Renal cortex interstitium (tissue), 15 donors: ENCODE results near the gene COX6A1. TPM values are rescaled to one million over a fixed set of nuclear protein-coding genes. Genes with fewer than 3 reads are reported as not detected.

Experiments
- DNase-seq, 11 donors: peaks; one replicate each; pipeline ENCODE4 v3.0.0-alpha.2; 2013; ENCODE audit warnings: low read depth in 9 of 11, low spot score in 4 of 11; ENCODE audit errors: extremely low read depth in 1 of 11
- long read RNA-seq, 16 experiments: transcript quantifications; one replicate each; lab custom pipeline, GENCODE V29; 2026
- polyA plus RNA-seq, 3 donors: library from polyadenylated mRNA; unstranded; fragments of 120-200 nt; gene quantifications; one replicate each; pipeline ENCODE4 v1.2.1, GENCODE V29; 2013; ENCODE audit not compliant: insufficient read length in 3 of 3

COX6A1 gene
- polyA plus RNA-seq = 100 to 1,000 TPM; 293 to 337 (median 296) TPM
- long read RNA-seq, donor 1, transcript COX6A1-203 (2 exons, 572 nt) = minor isoform, 8 of 261 reads
- long read RNA-seq, donor 1, transcript COX6A1-202 (1 exons, 767 nt) = minor isoform, 9 of 261 reads
- long read RNA-seq, donor 1, transcript COX6A1-201 (3 exons, 572 nt) = major isoform, 235 of 261 reads
- long read RNA-seq, donor 1, partial matches to known transcripts = 9 of 261 reads
- long read RNA-seq, donor 1, other reads (novel, unspliced or antisense) = 0 of 261 reads
- long read RNA-seq, donor 2, transcript COX6A1-201 (3 exons, 572 nt) = major isoform, 198 of 231 reads
- long read RNA-seq, donor 2, transcript COX6A1-203 (2 exons, 572 nt) = minor isoform, 8 of 231 reads
- long read RNA-seq, donor 2, transcript COX6A1-202 (1 exons, 767 nt) = minor isoform, 13 of 231 reads
- long read RNA-seq, donor 2, partial matches to known transcripts = 12 of 231 reads
- long read RNA-seq, donor 2, other reads (novel, unspliced or antisense) = 0 of 231 reads
- long read RNA-seq, donor 3, transcript COX6A1-203 (2 exons, 572 nt) = minor isoform, 8 of 501 reads
- long read RNA-seq, donor 3, transcript COX6A1-202 (1 exons, 767 nt) = minor isoform, 11 of 501 reads
- long read RNA-seq, donor 3, transcript COX6A1-201 (3 exons, 572 nt) = major isoform, 463 of 501 reads
- long read RNA-seq, donor 3, partial matches to known transcripts = 19 of 501 reads
- long read RNA-seq, donor 3, other reads (novel, unspliced or antisense) = 0 of 501 reads
- long read RNA-seq, donor 4, transcript COX6A1-203 (2 exons, 572 nt) = minor isoform, 8 of 323 reads
- long read RNA-seq, donor 4, transcript COX6A1-201 (3 exons, 572 nt) = major isoform, 291 of 323 reads
- long read RNA-seq, donor 4, transcript COX6A1-202 (1 exons, 767 nt) = minor isoform, 15 of 323 reads
- long read RNA-seq, donor 4, partial matches to known transcripts = 9 of 323 reads
- long read RNA-seq, donor 4, other reads (novel, unspliced or antisense) = 0 of 323 reads
- long read RNA-seq, donor 5 = 0 reads
- long read RNA-seq, donor 6, transcript COX6A1-202 (1 exons, 767 nt) = minor isoform, 14 of 346 reads
- long read RNA-seq, donor 6, transcript COX6A1-203 (2 exons, 572 nt) = minor isoform, 9 of 346 reads
- long read RNA-seq, donor 6, transcript COX6A1-201 (3 exons, 572 nt) = major isoform, 323 of 346 reads
- long read RNA-seq, donor 6, partial matches to known transcripts = 0 of 346 reads
- long read RNA-seq, donor 6, other reads (novel, unspliced or antisense) = 0 of 346 reads
- long read RNA-seq, donor 7, transcript COX6A1-203 (2 exons, 572 nt) = minor isoform, 9 of 482 reads
- long read RNA-seq, donor 7, transcript COX6A1-201 (3 exons, 572 nt) = major isoform, 455 of 482 reads
- long read RNA-seq, donor 7, transcript COX6A1-202 (1 exons, 767 nt) = minor isoform, 8 of 482 reads
- long read RNA-seq, donor 7, partial matches to known transcripts = 10 of 482 reads
- long read RNA-seq, donor 7, other reads (novel, unspliced or antisense) = 0 of 482 reads
- long read RNA-seq, donor 8, transcript COX6A1-203 (2 exons, 572 nt) = minor isoform, 5 of 806 reads
- long read RNA-seq, donor 8, transcript COX6A1-201 (3 exons, 572 nt) = major isoform, 770 of 806 reads
- long read RNA-seq, donor 8, transcript COX6A1-202 (1 exons, 767 nt) = minor isoform, 20 of 806 reads
- long read RNA-seq, donor 8, partial matches to known transcripts = 11 of 806 reads
- long read RNA-seq, donor 8, other reads (novel, unspliced or antisense) = 0 of 806 reads
- long read RNA-seq, donor 9, transcript COX6A1-202 (1 exons, 767 nt) = minor isoform, 7 of 372 reads
- long read RNA-seq, donor 9, transcript COX6A1-201 (3 exons, 572 nt) = major isoform, 362 of 372 reads
- long read RNA-seq, donor 9, partial matches to known transcripts = 0 of 372 reads
- long read RNA-seq, donor 9, other reads (novel, unspliced or antisense) = 0 of 372 reads
- long read RNA-seq, donor 10, transcript COX6A1-202 (1 exons, 767 nt) = minor isoform, 16 of 514 reads
- long read RNA-seq, donor 10, transcript COX6A1-203 (2 exons, 572 nt) = minor isoform, 8 of 514 reads
- long read RNA-seq, donor 10, transcript COX6A1-201 (3 exons, 572 nt) = major isoform, 435 of 514 reads
- long read RNA-seq, donor 10, partial matches to known transcripts = 36 of 514 reads
- long read RNA-seq, donor 10, other reads (novel, unspliced or antisense) = 19 of 514 reads
- long read RNA-seq, donor 11, transcript COX6A1-201 (3 exons, 572 nt) = major isoform, 262 of 266 reads
- long read RNA-seq, donor 11, partial matches to known transcripts = 0 of 266 reads
- long read RNA-seq, donor 11, other reads (novel, unspliced or antisense) = 0 of 266 reads
- long read RNA-seq, donor 12, transcript COX6A1-203 (2 exons, 572 nt) = minor isoform, 5 of 201 reads
- long read RNA-seq, donor 12, transcript COX6A1-202 (1 exons, 767 nt) = minor isoform, 8 of 201 reads
- long read RNA-seq, donor 12, transcript COX6A1-201 (3 exons, 572 nt) = major isoform, 188 of 201 reads
- long read RNA-seq, donor 12, partial matches to known transcripts = 0 of 201 reads
- long read RNA-seq, donor 12, other reads (novel, unspliced or antisense) = 0 of 201 reads
- long read RNA-seq, donor 13 = 0 reads
- long read RNA-seq, donor 14, transcript COX6A1-201 (3 exons, 572 nt) = major isoform, 361 of 376 reads
- long read RNA-seq, donor 14, partial matches to known transcripts = 10 of 376 reads
- long read RNA-seq, donor 14, other reads (novel, unspliced or antisense) = 0 of 376 reads
- long read RNA-seq, donor 15, transcript COX6A1-201 (3 exons, 572 nt) = major isoform, 157 of 161 reads
- long read RNA-seq, donor 15, partial matches to known transcripts = 0 of 161 reads
- long read RNA-seq, donor 15, other reads (novel, unspliced or antisense) = 0 of 161 reads
- long read RNA-seq, donor 16, transcript COX6A1-203 (2 exons, 572 nt) = minor isoform, 11 of 859 reads
- long read RNA-seq, donor 16, transcript COX6A1-202 (1 exons, 767 nt) = minor isoform, 29 of 859 reads
- long read RNA-seq, donor 16, transcript COX6A1-201 (3 exons, 572 nt) = major isoform, 799 of 859 reads
- long read RNA-seq, donor 16, partial matches to known transcripts = 14 of 859 reads
- long read RNA-seq, donor 16, other reads (novel, unspliced or antisense) = 6 of 859 reads

GRCh38 chr12:120437735-120438494 is at the start of gene COX6A1:
Gene COX6A1 (plus strand): TSS chr12:120438113. CDS start chr12:120438127, 14 bp downstream.
- DNase-seq = peak; percentile 84 to 97 (median 91)

- no peak for DNase-seq
Measured at GRCh38 chr12:120388691-120389481, 49.0 kb upstream of the COX6A1 start.

GRCh38 chr12:120390540-120391120 is 47.3 kb upstream of the COX6A1 start:
- no peak for DNase-seq

GRCh38 chr12:120394483-120395367 is 43.2 kb upstream of the COX6A1 start:
- peak in 2 of 11 donors; percentile 43 to 67 for DNase-seq

- DNase-seq = peak in 1 of 11 donors; percentile 46
Measured at GRCh38 chr12:120397824-120398540, 39.9 kb upstream of the COX6A1 start.

- DNase-seq = no peak
Measured at GRCh38 chr12:120399531-120399930, 38.4 kb upstream of the COX6A1 start.

- DNase-seq = peak in 3 of 11 donors; percentile 54 to 63 (median 55)
Measured at GRCh38 chr12:120402217-120402616, 35.7 kb upstream of the COX6A1 start.

GRCh38 chr12:120403869-120404268 is 34.0 kb upstream of the COX6A1 start:
- DNase-seq = no peak

- no peak for DNase-seq
Measured at GRCh38 chr12:120404271-120404670, 33.6 kb upstream of the COX6A1 start.

- no peak for DNase-seq
Measured at GRCh38 chr12:120406069-120406468, 31.8 kb upstream of the COX6A1 start.

- no peak for DNase-seq
Measured at GRCh38 chr12:120406553-120406952, 31.4 kb upstream of the COX6A1 start.

GRCh38 chr12:120408771-120409170 is 29.1 kb upstream of the COX6A1 start:
- no peak for DNase-seq
